GM12891 (cell line): ENCODE measurements around the gene TFG.

Experiments used
- POLR2A ChIP-seq: IDR thresholded peaks from 2 replicates; pipeline ENCODE4 v1.6.1; 2011; ENCODE audit warnings: low read depth, low read length, control low read depth
- POLR2AphosphoS5 ChIP-seq: IDR thresholded peaks from 2 replicates; pipeline ENCODE4 v1.6.1; 2011; ENCODE audit warnings: low read depth, low read length, control low read depth

- no peak for TF ChIP-seq POLR2A
- TF ChIP-seq POLR2AphosphoS5 = no peak
Measured at GRCh38 chr3:100719136-100719535, 9.8 kb downstream of the TFG start.
